NCI-H2081 treated with DMSO at 0.1 percent for 48 hours (cell line): ENCODE data around the gene SLC25A22.

Experiments used
- DNase-seq: peaks from one replicate; lab custom pipeline; 2025; lab: John Stamatoyannopoulos, UW

The SLC25A22 gene

GRCh38 chr11:821512-822371, 23.7 kb upstream of the SLC25A22 start:
- no peak for DNase-seq

- DNase-seq = no peak
Observed at GRCh38 chr11:820655-821511, 22.8 kb upstream of the SLC25A22 start.

- DNase-seq = no peak
Observed at GRCh38 chr11:819943-820649, 22.0 kb upstream of the SLC25A22 start.

GRCh38 chr11:819129-819931, 21.2 kb upstream of the SLC25A22 start:
- DNase-seq = no peak

GRCh38 chr11:818396-819128, 20.5 kb upstream of the SLC25A22 start, which contains the start of gene PNPLA2:
TSS of gene PNPLA2 (plus strand) at chr11:818914. CDS start at chr11:819719, 805 bp downstream.
- no peak for DNase-seq

GRCh38 chr11:816433-816779, 18.3 kb upstream of the SLC25A22 start:
- no peak for DNase-seq

GRCh38 chr11:815675-816432, 17.8 kb upstream of the SLC25A22 start:
- DNase-seq = no peak

- no peak for DNase-seq
Observed at GRCh38 chr11:813456-814096, 15.5 kb upstream of the SLC25A22 start.

GRCh38 chr11:813072-813455, 15.0 kb upstream of the SLC25A22 start:
- DNase-seq = no peak

- no peak for DNase-seq
Observed at GRCh38 chr11:812390-812789, 14.3 kb upstream of the SLC25A22 start.

- DNase-seq = no peak
Observed at GRCh38 chr11:811446-812245, 13.6 kb upstream of the SLC25A22 start.

- DNase-seq = no peak
Observed at GRCh38 chr11:810040-810567, 12.0 kb upstream of the SLC25A22 start.

- DNase-seq = peak; percentile 87
Observed at GRCh38 chr11:809287-810039, 11.4 kb upstream of the SLC25A22 start, which contains the start of gene RPLP2. TSS of gene RPLP2 (plus strand) at chr11:809967. CDS start at chr11:810235, 268 bp downstream.

- no peak for DNase-seq
Observed at GRCh38 chr11:808427-809286, 10.6 kb upstream of the SLC25A22 start.

- DNase-seq = no peak
Observed at GRCh38 chr11:804599-804964, 6.5 kb upstream of the SLC25A22 start.

- no peak for DNase-seq
Observed at GRCh38 chr11:803770-804598, 5.9 kb upstream of the SLC25A22 start.
